Measurements from ENCODE around the gene PRSS53.

PRSS53 gene

GRCh38 chr16:31073970-31074813, 14.6 kb downstream of the PRSS53 start, which contains the start of the genes ZNF646 and ZNF668:
ZNF646 (plus strand) TSS chr16:31074422; CDS start chr16:31076325, 1,903 bp downstream.
ZNF668 (minus strand) TSS chr16:31074240; CDS start chr16:31064459, 9,781 bp downstream.
- H3K4me3 ChIP-seq (ENCODE audit: low read depth, low read length) = peak within 1 kb of the TSS; percentile 98

GRCh38 chr16:31073142-31073969, 15.4 kb downstream of the PRSS53 start:
- in situ Hi-C loops (cut with HindIII; ENCODE audit: low pct_ligation_motif_present, low sequenced_read_pairs) = no loop called here
- peak overlapping the region; percentile 98 for H3K4me3 ChIP-seq (ENCODE audit: low read depth, low read length)
- TF ChIP-seq CTCF (IDR thresholded peaks at IDR 0.05; ENCODE audit: low read depth, low read length, missing control alignments) = no peak
- peak; percentile 89 for DNase-seq
- H3K27ac ChIP-seq = peak overlapping the region; percentile 93
- H3K36me3 ChIP-seq (replicated peaks) = peaks cover 8% of the 10 kb centered on the region
- H3K27me3 ChIP-seq (replicated peaks) = no peaks in the 10 kb centered on the region

More at GRCh38 chr16:31073970-31074813, 14.6 kb downstream of the PRSS53 start, which contains the start of the genes ZNF646 and ZNF668:
- peaks cover 17% of the 10 kb centered on the region for H3K36me3 ChIP-seq (replicated peaks)
- peak within 1 kb of the TSS; percentile 93 for H3K27ac ChIP-seq
- no peak for TF ChIP-seq CTCF (IDR thresholded peaks at IDR 0.05; ENCODE audit: low read depth, low read length, missing control alignments)
- peak; percentile 99 for DNase-seq
- in situ Hi-C loops (cut with HindIII; ENCODE audit: low pct_ligation_motif_present, low sequenced_read_pairs) = no loop called here
- H3K27me3 ChIP-seq (replicated peaks) = no peaks in the 10 kb centered on the region

- H3K27ac ChIP-seq = peak overlapping the region; percentile 93
- DNase-seq = peak; percentile 52
- in situ Hi-C loops (cut with HindIII; ENCODE audit: low pct_ligation_motif_present, low sequenced_read_pairs) = no loop called here
- peak; percentile 14 for TF ChIP-seq CTCF (IDR thresholded peaks at IDR 0.05; ENCODE audit: low read depth, low read length, missing control alignments)
- H3K4me3 ChIP-seq (ENCODE audit: low read depth, low read length) = peak overlapping the region; percentile 98
- H3K36me3 ChIP-seq (replicated peaks) = peaks cover 3% of the 10 kb centered on the region
- no peaks in the 10 kb centered on the region for H3K27me3 ChIP-seq (replicated peaks)
Observed at GRCh38 chr16:31072540-31073141, 16.1 kb downstream of the PRSS53 start.

- Histone ChIP-seq H3K4me3 (ENCODE audit: low read depth, low read length) (peak overlapping the region; percentile 98), H3K27ac (peak overlapping the region; percentile 93), H3K36me3 (replicated peaks) (no peaks in the 10 kb centered on the region), H3K27me3 (replicated peaks) (no peaks in the 10 kb centered on the region)
- in situ Hi-C loops (cut with HindIII; ENCODE audit: low pct_ligation_motif_present, low sequenced_read_pairs) = no loop called here
- peak; percentile 18 for DNase-seq
- TF ChIP-seq CTCF (IDR thresholded peaks at IDR 0.05; ENCODE audit: low read depth, low read length, missing control alignments) = no peak
Observed at GRCh38 chr16:31071861-31072260, 16.9 kb downstream of the PRSS53 start.

GRCh38 chr16:31067342-31067741, 21.4 kb downstream of the PRSS53 start:
- in situ Hi-C loops (cut with HindIII; ENCODE audit: low pct_ligation_motif_present, low sequenced_read_pairs) = no loop called here
- DNase-seq = no peak

More at GRCh38 chr16:31067342-31067741, 21.4 kb downstream of the PRSS53 start:
- Histone ChIP-seq H3K36me3 (replicated peaks) (peaks cover 9% of the 10 kb centered on the region), H3K27me3 (replicated peaks) (no peaks in the 10 kb centered on the region), H3K27ac (no peak overlapping the region), H3K4me3 (ENCODE audit: low read depth, low read length) (no peak overlapping the region)
- no peak for TF ChIP-seq CTCF (IDR thresholded peaks at IDR 0.05; ENCODE audit: low read depth, low read length, missing control alignments)
